Adipocyte (in vitro differentiated cells): ENCODE measurements around the gene RRP1B.
A peak's percentile ranks its signal among the peaks of the same experiment; 100 is the strongest.

Experiments used
- DNase-seq: peaks from one replicate; pipeline ENCODE4 v3.0.0-alpha.2; 2015; ENCODE audit warnings: low read depth
- H3K27me3 ChIP-seq: replicated peaks from 2 replicates; pipeline ENCODE4 v1.7.0; 2013; ENCODE audit warnings: mild to moderate bottlenecking, low read length, moderate library complexity; ENCODE audit not compliant: control insufficient read depth, insufficient read depth
- H3K36me3 ChIP-seq: 2 replicates; pipeline ENCODE4 v1.7.0; 2013; ENCODE audit warnings: low read length, mild to moderate bottlenecking, moderate library complexity; ENCODE audit not compliant: control insufficient read depth, insufficient read depth, severe bottlenecking
- H3K4me1 ChIP-seq: 2 replicates; pipeline ENCODE4 v1.7.0; 2013; ENCODE audit warnings: mild to moderate bottlenecking, low read length, moderate library complexity; ENCODE audit not compliant: control insufficient read depth, insufficient read depth
- H3K4me3 ChIP-seq: 2 replicates; pipeline ENCODE4 v1.7.0; 2013; ENCODE audit warnings: mild to moderate bottlenecking, low read length, moderate library complexity
- H3K9ac ChIP-seq: 2 replicates; pipeline ENCODE4 v1.7.0; 2013; ENCODE audit warnings: mild to moderate bottlenecking, low read length, moderate library complexity
- H3K9me3 ChIP-seq: 2 replicates; pipeline ENCODE4 v1.7.0; 2013; ENCODE audit warnings: mild to moderate bottlenecking, low read length, moderate library complexity; ENCODE audit not compliant: control insufficient read depth

The RRP1B gene

DNA sequence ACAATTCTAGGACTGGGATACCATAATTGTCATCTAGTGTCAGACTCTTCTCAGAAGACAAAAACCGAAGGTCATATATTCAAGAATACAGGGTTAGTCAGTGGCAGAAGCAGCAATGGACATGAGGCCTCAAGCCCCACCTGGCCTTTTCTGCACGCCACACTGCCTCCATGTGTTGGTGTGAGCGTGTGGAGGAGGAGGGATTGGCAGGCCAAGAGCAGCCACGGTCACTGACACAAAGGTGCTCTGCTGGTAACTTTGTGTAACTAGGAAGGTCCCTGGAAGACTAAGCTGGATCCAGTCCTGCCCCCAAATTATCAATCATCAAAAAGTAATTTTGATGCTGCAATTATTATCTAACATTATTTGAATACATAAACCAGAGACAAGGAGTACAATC, 35.0 kb upstream of the RRP1B start:
- no peaks in the 10 kb centered on the region for H3K27me3 ChIP-seq
- no peak overlapping the region for H3K4me3 ChIP-seq
- no peak for DNase-seq
- H3K9ac ChIP-seq, result no peak overlapping the region
- H3K4me1 ChIP-seq, result peaks cover 10% of the 10 kb centered on the region
- no peaks in the 10 kb centered on the region for H3K36me3 ChIP-seq
- H3K9me3 ChIP-seq, result peaks cover 20% of the 10 kb centered on the region

DNA sequence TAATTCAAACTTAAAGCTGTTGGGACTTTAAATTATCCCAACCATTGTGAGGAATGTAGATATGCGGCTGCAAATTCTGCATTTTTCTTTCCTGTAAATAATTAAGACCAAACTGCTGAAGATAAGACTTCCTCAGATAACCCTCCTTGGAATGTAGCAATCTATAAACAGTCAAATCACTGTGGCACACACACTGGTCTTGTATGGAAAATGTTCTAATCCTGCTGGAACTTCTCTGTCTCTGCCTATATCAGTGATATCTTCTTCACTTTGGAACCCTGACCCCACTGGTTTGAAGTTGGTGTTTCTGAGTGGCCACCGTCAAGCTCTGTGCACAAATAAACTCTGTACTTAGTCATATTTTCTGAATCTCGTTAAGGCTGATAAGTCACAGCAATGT, 33.0 kb upstream of the RRP1B start:
- no peak overlapping the region for H3K9ac ChIP-seq
- no peaks in the 10 kb centered on the region for H3K36me3 ChIP-seq
- no peaks in the 10 kb centered on the region for H3K27me3 ChIP-seq

DNA sequence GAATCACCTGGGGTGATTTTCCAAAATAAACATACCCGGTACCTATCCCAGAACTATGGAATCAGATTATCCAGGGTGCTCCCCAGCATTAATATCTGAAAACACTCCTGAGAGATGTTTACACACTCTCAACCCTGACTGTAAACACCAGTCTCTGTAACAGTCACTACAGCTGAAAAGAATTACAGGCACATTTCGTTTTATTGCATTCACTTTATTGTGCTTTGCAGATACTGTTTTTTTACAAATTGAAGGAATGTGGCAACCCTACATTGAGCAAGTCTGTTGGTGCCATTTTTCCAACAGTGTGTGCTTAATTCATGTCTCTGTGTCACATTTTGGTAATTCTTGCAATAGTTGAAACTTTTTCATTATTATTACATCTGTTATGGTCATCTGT, 31.8 kb upstream of the RRP1B start:
- no peak overlapping the region for H3K4me3 ChIP-seq
- H3K9ac ChIP-seq, result no peak overlapping the region
- no peaks in the 10 kb centered on the region for H3K36me3 ChIP-seq
- no peaks in the 10 kb centered on the region for H3K27me3 ChIP-seq
- H3K4me1 ChIP-seq, result peaks cover 10% of the 10 kb centered on the region
- DNase-seq, result no peak
- H3K9me3 ChIP-seq, result peaks cover 8% of the 10 kb centered on the region

More for the DNA sequence above, 33.0 kb upstream of the RRP1B start:
- H3K9me3 ChIP-seq, result peaks cover 8% of the 10 kb centered on the region
- H3K4me3 ChIP-seq, result no peak overlapping the region
- no peak for DNase-seq
- peaks cover 10% of the 10 kb centered on the region for H3K4me1 ChIP-seq

DNA sequence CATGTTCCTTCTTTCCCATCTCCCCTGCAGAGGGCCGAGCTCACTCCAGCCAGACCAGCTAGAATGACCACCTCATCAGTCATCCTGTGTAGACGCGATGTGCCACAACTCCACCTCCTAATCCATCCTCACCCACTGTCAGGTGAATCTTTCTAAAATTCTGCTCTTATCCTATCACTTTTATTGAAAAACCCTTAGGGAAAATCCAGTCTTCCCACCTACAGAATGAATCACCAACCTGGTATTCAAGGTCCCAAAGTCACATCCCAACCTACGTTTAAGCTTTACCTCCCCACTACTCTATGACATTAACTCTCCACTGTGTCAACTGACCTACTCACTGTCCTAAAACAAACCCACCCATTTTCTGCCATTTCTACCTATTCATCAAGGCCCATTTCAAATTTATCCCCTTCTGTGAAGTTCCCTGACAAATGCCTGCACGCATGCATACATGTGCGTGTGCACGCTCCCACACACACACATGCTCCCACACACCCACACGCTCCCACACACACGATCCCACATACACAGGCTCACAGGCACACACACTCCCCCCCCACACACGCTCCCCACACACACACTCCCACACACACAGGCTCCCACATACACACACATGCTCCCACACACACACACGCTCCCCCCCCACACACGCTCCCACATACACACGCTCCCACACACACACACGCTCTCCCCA, 27.8 kb upstream of the RRP1B start:
- Histone ChIP-seq H3K9ac (no peak overlapping the region), H3K9me3 (peaks cover 8% of the 10 kb centered on the region), H3K36me3 (no peaks in the 10 kb centered on the region), H3K27me3 (no peaks in the 10 kb centered on the region), H3K4me1 (peaks cover 10% of the 10 kb centered on the region), H3K4me3 (no peak overlapping the region)
- no peak for DNase-seq

DNA sequence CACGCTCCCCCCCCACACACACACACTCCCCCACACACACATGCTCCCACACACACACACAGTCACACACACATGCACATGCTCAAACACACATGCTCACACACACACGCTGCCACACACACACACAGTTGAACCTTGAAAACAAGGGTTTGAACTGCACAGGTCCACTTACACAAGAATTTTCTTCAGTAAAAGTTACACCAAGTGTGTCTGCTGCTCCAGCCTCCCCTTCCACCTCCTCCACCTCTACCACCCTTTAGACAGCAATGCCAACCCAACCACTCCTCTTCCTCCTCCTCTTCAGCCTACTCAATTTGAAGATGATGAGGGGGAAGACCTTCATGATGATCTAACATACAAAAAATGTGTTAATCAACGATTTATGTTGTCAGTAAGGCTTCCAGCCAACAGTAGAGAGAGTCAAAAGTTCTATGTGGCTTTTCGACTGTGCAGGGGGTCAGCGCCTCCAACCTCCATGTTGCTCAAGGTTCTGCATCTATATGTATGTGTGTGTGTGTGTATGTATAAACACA, 26.9 kb upstream of the RRP1B start:
- Histone ChIP-seq H3K9ac (no peak overlapping the region), H3K4me3 (no peak overlapping the region), H3K27me3 (no peaks in the 10 kb centered on the region), H3K4me1 (peaks cover 7% of the 10 kb centered on the region), H3K36me3 (no peaks in the 10 kb centered on the region), H3K9me3 (peaks cover 8% of the 10 kb centered on the region)
- DNase-seq, result no peak

DNA sequence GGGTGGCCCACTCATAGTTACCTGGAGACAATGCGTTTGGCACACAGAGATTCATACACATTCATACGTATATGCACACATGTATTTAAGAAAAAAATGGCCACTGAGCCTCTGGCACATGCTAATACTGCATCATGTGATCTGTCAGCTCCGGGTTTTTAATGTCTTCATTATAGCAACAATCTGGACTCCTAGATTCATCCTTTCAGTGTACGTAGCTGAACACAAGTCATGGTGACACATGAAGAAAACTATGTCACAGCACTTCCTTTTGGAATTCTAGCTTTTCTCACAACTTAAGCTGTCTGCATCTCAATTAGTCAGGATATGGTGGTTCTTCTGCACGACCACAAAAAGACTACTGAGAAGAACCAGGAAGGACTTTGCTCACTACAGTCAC, 24.7 kb upstream of the RRP1B start:
- H3K9me3 ChIP-seq, result no peaks in the 10 kb centered on the region
- H3K4me1 ChIP-seq, result peaks cover 6% of the 10 kb centered on the region
- H3K4me3 ChIP-seq, result no peak overlapping the region
- H3K9ac ChIP-seq, result no peak overlapping the region
- no peak for DNase-seq
- H3K36me3 ChIP-seq, result no peaks in the 10 kb centered on the region
- H3K27me3 ChIP-seq, result no peaks in the 10 kb centered on the region

DNA sequence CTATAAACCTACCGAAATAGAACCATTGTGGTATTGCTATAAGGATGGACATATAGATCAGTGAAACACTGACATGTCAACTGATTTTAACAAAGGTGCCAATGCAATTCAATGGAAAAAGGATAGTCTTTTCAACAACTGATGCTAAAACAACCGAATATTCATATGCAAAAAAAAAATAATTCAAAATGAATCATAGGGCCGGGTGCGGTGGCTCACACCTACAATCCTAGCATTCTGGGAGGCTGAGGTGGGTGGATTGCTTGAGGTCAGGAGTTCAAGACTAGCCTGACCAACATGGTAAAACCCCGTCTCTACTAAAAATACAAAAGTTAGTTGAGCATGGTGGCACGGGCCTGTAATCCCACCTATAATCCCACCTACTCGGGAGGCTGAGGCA, 23.9 kb upstream of the RRP1B start:
- no peak for DNase-seq
- H3K4me3 ChIP-seq, result no peak overlapping the region
- H3K27me3 ChIP-seq, result no peaks in the 10 kb centered on the region
- no peak overlapping the region for H3K9ac ChIP-seq
- H3K36me3 ChIP-seq, result no peaks in the 10 kb centered on the region
- peaks cover 14% of the 10 kb centered on the region for H3K4me1 ChIP-seq
- no peaks in the 10 kb centered on the region for H3K9me3 ChIP-seq

DNA sequence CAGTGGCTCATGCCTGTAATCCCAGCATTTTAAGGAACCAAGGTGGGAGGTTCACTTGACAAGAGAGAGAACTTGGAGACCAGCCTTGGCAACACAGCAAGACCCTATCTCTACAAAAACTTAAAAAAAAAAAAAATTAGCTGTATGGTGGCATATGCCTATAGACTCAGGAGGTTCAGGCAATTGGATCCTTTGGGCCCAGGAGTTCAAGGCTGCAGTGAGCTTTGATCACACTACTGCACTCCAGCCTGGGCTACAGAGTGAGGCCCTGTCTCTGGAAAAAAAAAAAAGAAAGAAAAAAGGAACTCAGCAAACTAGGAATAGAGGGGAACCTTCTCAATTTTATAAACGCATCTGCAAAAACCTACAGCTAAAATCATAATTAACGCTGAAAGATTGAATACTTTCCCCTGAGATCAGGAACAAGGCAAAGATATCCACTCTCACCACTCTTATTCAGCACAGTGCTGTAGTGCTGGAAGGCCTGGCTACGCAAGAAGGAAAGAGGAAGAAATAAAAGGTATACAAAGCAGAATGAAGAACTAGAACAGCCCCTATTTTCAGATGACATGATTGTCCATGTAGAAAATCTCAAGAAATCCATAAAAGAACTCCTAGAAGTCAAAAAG, 21.7 kb upstream of the RRP1B start:
- Histone ChIP-seq H3K9me3 (no peaks in the 10 kb centered on the region), H3K27me3 (no peaks in the 10 kb centered on the region), H3K4me3 (no peak overlapping the region), H3K36me3 (no peaks in the 10 kb centered on the region), H3K9ac (no peak overlapping the region), H3K4me1 (peaks cover 15% of the 10 kb centered on the region)
- DNase-seq, result no peak

DNA sequence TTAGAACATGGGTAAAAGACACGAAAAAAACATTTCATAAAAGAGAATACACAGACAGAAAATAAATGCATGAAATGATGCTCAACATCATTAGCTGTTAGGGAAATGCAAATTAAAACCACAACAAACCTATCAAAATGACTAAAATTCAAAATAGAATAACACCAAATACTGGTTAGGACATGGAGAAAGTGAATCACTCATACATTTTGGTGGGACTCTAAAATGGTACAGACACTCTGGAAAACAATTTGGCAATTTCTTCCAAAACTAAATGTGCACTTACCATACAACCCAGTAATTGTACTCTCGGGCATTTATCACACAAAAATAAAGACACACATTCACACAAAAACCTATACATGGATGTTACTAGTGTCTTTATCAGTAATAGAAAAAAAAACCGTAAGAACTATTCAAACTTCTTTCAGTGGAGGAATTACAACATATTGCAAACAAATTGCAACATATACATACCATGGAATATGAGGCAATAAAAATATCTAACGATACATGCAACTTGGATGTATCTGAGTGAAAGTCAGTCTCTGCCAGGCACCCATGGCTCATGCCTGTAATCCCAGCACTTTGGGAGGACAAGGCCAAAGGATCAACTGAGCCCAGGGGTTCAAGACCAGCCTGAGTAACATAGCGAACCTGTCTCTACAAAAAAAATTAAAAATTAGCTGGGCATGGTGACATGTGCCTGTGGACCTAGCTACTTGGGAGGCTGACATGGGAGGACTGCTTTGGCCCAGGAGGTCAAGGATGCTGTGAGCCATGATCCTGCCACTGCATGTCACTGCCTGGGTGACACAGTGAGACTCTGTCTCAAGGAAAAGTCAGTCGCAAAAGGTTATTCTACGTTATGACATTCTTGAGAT, 19.6 kb upstream of the RRP1B start:
- Histone ChIP-seq H3K4me1 (peaks cover 19% of the 10 kb centered on the region), H3K27me3 (no peaks in the 10 kb centered on the region), H3K36me3 (no peaks in the 10 kb centered on the region), H3K4me3 (peak overlapping the region; percentile 25), H3K9ac (peak overlapping the region; percentile 23), H3K9me3 (no peaks in the 10 kb centered on the region)
- peak; percentile 92 for DNase-seq

DNA sequence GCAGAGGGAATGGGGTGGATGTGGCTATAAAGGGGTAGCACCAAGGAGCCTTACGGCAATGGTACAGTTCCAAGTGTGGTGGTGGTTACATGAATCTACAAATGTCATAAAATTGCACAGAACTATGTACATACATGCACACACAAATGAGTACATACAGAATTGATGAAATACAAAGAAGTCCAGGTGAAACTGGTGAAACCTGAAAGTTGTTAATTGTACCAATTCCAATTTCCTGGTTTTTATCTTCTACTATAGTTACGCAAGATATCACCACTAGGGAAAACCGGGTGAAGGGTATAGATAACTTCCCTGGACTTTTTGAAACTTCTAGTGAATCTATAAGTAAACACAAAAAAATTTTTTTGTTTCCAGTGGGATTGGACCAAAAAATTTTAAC, 19.0 kb upstream of the RRP1B start:
- H3K27me3 ChIP-seq, result no peaks in the 10 kb centered on the region
- peak; percentile 19 for DNase-seq

DNA sequence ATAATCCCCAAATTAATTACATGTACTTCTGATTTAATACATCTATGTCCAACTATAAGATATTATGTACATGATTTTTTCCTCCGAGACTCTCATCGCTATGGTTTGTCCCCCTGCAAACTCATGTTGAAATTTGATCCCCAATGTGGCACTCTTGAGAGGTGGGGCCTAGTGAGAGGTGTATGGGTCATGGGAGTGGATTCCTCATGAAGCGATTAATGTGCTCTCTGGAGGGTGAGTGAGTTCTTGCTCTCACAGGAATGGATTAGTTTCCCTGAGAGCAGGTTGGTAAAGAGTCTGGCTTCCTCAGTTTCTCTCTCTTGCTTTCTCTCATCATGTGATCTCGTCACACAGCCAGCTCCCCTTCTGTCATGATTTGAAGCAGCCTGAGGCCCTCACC, 16.2 kb upstream of the RRP1B start:
- no peak overlapping the region for H3K9ac ChIP-seq
- no peaks in the 10 kb centered on the region for H3K9me3 ChIP-seq
- H3K27me3 ChIP-seq, result no peaks in the 10 kb centered on the region
- no peak for DNase-seq
- no peak overlapping the region for H3K4me3 ChIP-seq
- H3K4me1 ChIP-seq, result peaks cover 32% of the 10 kb centered on the region
- H3K36me3 ChIP-seq, result no peaks in the 10 kb centered on the region

More for the DNA sequence above, 19.0 kb upstream of the RRP1B start:
- peaks cover 26% of the 10 kb centered on the region for H3K4me1 ChIP-seq
- H3K9ac ChIP-seq, result peak overlapping the region; percentile 23
- H3K4me3 ChIP-seq, result peak overlapping the region; percentile 25
- H3K36me3 ChIP-seq, result no peaks in the 10 kb centered on the region
- H3K9me3 ChIP-seq, result no peaks in the 10 kb centered on the region
